Glutamatergic neuron (in vitro differentiated cells): ENCODE data around the gene STAT4. TPM values are rescaled to one million over a fixed set of nuclear protein-coding genes. Genes with fewer than 3 reads are reported as not detected.

Experiments used
- DNase-seq: peaks from one replicate; pipeline ENCODE4 v3.0.0; 2022
- H3K27ac Mint-ChIP-seq: one replicate; pipeline ENCODE4 v1.8.0; 2020; ENCODE audit warnings: mild to moderate bottlenecking, mixed read lengths, inconsistent platforms; ENCODE audit not compliant: unreplicated experiment
- H3K27me3 Mint-ChIP-seq: one replicate; pipeline ENCODE4 v1.8.0; 2020; ENCODE audit warnings: mild to moderate bottlenecking, moderate library complexity, mixed read lengths, inconsistent platforms; ENCODE audit not compliant: unreplicated experiment
- H3K36me3 Mint-ChIP-seq: one replicate; pipeline ENCODE4 v1.8.0; 2020; ENCODE audit warnings: mild to moderate bottlenecking, mixed read lengths, inconsistent platforms; ENCODE audit not compliant: unreplicated experiment
- H3K4me1 Mint-ChIP-seq: one replicate; pipeline ENCODE4 v1.8.0; 2020; ENCODE audit warnings: mild to moderate bottlenecking, low read depth, mixed read lengths, inconsistent platforms; ENCODE audit not compliant: unreplicated experiment
- H3K4me3 Mint-ChIP-seq: one replicate; pipeline ENCODE4 v1.8.0; 2020; ENCODE audit warnings: mild to moderate bottlenecking, mixed read lengths, inconsistent platforms; ENCODE audit not compliant: unreplicated experiment
- H3K9me3 Mint-ChIP-seq: one replicate; pipeline ENCODE4 v1.8.0; 2020; ENCODE audit warnings: mild to moderate bottlenecking, moderate library complexity, mixed read lengths, inconsistent platforms; ENCODE audit not compliant: unreplicated experiment
- CTCF ChIP-seq: fragments of 200-600 bp; sonication (generic); IDR thresholded peaks from one replicate; pipeline ENCODE4 v1.5.0; 2021; ENCODE audit not compliant: partially characterized antibody, unreplicated experiment
- long read RNA-seq: library from polyadenylated mRNA; unstranded; transcript quantifications from one replicate; pipeline ENCODE4 v2.0.0, GENCODE V29; 2020; ENCODE audit not compliant: unreplicated experiment
- total RNA-seq: library from RNA; stranded (reverse); fragmentation: NEBNext Ultra II Directional; extraction: Animal tissue kit (Norgen Biotek cat#: 25700); gene quantifications from one replicate; pipeline ENCODE4 v1.2.1, GENCODE V29; 2021; ENCODE audit not compliant: unreplicated experiment

Gene STAT4, protein sequence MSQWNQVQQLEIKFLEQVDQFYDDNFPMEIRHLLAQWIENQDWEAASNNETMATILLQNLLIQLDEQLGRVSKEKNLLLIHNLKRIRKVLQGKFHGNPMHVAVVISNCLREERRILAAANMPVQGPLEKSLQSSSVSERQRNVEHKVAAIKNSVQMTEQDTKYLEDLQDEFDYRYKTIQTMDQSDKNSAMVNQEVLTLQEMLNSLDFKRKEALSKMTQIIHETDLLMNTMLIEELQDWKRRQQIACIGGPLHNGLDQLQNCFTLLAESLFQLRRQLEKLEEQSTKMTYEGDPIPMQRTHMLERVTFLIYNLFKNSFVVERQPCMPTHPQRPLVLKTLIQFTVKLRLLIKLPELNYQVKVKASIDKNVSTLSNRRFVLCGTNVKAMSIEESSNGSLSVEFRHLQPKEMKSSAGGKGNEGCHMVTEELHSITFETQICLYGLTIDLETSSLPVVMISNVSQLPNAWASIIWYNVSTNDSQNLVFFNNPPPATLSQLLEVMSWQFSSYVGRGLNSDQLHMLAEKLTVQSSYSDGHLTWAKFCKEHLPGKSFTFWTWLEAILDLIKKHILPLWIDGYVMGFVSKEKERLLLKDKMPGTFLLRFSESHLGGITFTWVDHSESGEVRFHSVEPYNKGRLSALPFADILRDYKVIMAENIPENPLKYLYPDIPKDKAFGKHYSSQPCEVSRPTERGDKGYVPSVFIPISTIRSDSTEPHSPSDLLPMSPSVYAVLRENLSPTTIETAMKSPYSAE
- 0.74 TPM for total RNA-seq
- long read RNA-seq, result 0 reads

DNA sequence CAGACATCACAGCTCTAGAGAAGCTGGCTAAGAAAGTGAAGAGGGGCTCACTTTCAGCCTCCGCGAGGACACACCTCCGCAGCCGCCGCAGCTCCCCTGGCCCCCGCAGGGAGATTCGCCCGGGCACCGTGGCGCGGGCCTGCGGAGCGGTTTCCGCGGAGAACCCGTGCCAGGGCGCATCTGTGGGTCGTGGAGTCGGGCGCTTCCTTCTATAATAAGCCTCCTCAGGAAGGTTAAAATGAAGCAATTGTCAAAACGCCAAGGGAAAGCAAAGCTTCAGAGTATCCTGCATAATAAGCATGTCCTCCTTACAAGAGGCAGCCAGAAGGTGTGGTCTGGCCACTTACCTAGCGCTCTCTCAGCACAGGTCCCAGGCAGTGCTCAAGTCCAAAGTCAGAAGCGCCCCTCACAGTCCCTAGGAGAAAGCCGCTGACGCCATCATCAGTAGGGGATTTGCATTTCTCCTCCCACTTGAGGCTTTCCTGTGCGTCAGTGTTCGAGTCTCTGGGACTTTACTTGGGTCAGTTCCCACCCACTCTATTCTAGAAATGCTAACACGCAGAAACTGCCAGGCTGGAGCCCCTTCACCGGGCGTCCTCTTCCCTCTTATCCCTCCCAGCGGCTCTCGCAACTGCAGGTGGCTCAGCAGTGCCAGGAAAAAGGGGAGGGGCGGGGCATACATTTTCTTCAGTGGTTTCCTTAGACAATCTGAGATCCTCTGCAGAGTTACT lies at the start of gene STAT4:
Gene STAT4, minus strand, starts transcription at position 395 of the 731 bp plus-strand sequence. CDS start 2,791 bp downstream, outside the sequence.
- TF ChIP-seq CTCF, result no peak
- Mint-ChIP-seq H3K9me3 (no peaks in the 10 kb centered on the region), H3K4me1 (no peaks in the 10 kb centered on the region), H3K36me3 (no peaks in the 10 kb centered on the region), H3K4me3 (peak within 1 kb of the TSS; percentile 84), H3K27ac (no peak within 1 kb of the TSS), H3K27me3 (peaks cover 2% of the 10 kb centered on the region)
- peak; percentile 22 for DNase-seq

- peaks cover 1% of the 10 kb centered on the region for H3K27me3 Mint-ChIP-seq
- H3K36me3 Mint-ChIP-seq, result no peaks in the 10 kb centered on the region
- no peaks in the 10 kb centered on the region for H3K9me3 Mint-ChIP-seq
- no peak overlapping the region for H3K4me3 Mint-ChIP-seq
- TF ChIP-seq CTCF, result no peak
- DNase-seq, result no peak
- no peaks in the 10 kb centered on the region for H3K4me1 Mint-ChIP-seq
- H3K27ac Mint-ChIP-seq, result no peak overlapping the region
Observed at GRCh38 chr2:191199929-191200512, 49.2 kb upstream of the STAT4 start.

DNA sequence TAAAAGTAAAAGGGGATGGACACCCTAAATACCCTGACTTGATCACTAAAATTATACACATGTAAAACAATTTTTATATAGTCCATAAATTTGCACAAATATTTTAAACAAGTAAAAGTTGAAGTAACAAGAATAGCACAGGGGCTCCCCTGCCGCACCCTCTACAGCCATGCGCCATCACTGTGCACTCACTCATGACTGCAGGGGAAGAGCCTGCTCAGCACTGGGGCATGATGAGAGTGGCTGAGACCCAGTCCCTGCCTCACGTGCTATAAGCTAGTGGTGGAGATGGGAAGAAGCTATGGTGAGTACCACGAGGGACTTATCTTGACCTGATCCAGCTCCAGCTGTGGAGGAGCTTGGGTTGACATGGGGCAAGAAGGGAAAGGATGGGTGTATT lies 47.5 kb upstream of the STAT4 start:
- no peak for TF ChIP-seq CTCF
- Mint-ChIP-seq H3K9me3 (no peaks in the 10 kb centered on the region), H3K4me3 (no peak overlapping the region), H3K4me1 (no peaks in the 10 kb centered on the region), H3K36me3 (no peaks in the 10 kb centered on the region), H3K27ac (no peak overlapping the region), H3K27me3 (no peaks in the 10 kb centered on the region)
- DNase-seq, result no peak

GRCh38 chr2:191197096-191197495 lies 46.3 kb upstream of the STAT4 start:
- DNase-seq, result no peak
- no peaks in the 10 kb centered on the region for H3K9me3 Mint-ChIP-seq

More at GRCh38 chr2:191197096-191197495, 46.3 kb upstream of the STAT4 start:
- H3K4me3 Mint-ChIP-seq, result no peak overlapping the region
- H3K36me3 Mint-ChIP-seq, result no peaks in the 10 kb centered on the region
- no peaks in the 10 kb centered on the region for H3K27me3 Mint-ChIP-seq
- no peak for TF ChIP-seq CTCF
- H3K27ac Mint-ChIP-seq, result no peak overlapping the region
- H3K4me1 Mint-ChIP-seq, result no peaks in the 10 kb centered on the region
